Stimulated activated CD8-positive, alpha-beta memory T cell treated with anti-CD3 and anti-CD28 coated beads, Interleukin-7, amount 100 ng/mL, for 48 hours (primary cell): Measurements from ENCODE around the gene LCN15.
"Not testable (repeated sequence)": the region's sequence is repeated elsewhere in the genome, so short reads cannot be mapped to it uniquely, and the experiment has no call there.

ENCODE experiments used
- DNase-seq, 2 donors: peaks; one replicate each; pipeline ENCODE4 v3.0.0-alpha.2; 2020; ENCODE audit warnings: low read depth in 1 of 2; ENCODE audit errors: extremely low read depth in 1 of 2

LCN15 gene, protein sequence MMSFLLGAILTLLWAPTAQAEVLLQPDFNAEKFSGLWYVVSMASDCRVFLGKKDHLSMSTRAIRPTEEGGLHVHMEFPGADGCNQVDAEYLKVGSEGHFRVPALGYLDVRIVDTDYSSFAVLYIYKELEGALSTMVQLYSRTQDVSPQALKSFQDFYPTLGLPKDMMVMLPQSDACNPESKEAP

DNA sequence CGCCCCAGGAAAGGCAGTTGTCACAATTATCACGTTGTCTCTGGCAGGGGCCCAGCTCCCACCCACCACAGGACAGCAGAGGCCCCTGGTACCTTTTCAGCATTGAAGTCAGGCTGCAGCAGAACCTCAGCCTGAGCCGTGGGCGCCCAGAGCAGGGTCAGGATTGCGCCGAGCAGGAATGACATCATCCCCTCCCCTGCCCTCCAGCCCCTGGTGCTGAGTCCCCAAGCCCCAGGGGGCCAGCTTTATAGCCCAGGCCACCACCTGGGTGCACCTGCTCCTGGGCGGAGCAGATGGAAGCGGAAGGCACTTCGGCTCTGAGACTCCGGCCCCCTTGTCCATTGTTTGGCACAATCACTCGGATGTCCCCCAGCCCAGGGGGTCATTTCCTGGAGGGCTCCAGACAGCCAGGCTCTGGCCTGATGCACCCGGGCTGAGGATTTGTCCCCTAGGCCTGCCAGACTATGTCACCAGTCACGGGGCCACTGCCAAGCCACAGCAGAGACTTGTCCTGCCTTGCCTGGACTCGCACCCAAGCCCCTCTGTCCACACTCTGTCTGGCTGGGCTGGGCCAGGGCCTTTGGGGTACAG, at the start of gene LCN15:
LCN15 (minus strand) TSS at position 218 of the 591 bp plus-strand sequence; CDS start at position 188, 30 bp downstream.
- no peak for DNase-seq

- no peak for DNase-seq
Measured at GRCh38 chr9:136808806-136809158, 44.5 kb upstream of the LCN15 start.

- DNase-seq, result no peak
Measured at GRCh38 chr9:136808075-136808805, 43.9 kb upstream of the LCN15 start.

- peak; percentile 65 to 71 for DNase-seq
Measured at GRCh38 chr9:136807281-136808074, 43.2 kb upstream of the LCN15 start, which contains the start of gene RABL6. Gene RABL6 (plus strand): TSS chr9:136807948. CDS start chr9:136808197, 249 bp downstream.

- no peak for DNase-seq
Measured at GRCh38 chr9:136806631-136807201, 42.4 kb upstream of the LCN15 start.

DNA sequence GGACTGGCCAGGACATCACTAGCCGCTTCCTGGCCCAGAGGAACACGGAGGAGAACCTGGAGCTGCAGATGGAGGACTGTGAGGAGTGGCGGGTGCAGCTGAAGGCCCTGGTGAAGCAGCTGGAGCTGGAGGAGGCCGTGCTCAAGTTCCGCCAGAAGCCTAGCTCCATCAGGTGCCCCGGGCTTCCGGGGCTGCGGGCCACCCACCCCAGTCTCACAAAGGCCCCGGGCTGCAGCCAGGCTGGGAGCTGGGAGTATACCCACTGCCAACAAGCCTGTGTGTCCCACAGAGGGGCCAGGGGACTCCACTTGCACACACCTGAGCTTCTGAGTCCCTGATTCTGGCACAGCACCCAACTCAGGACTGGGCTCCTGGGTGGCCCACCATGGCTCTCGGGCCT, 41.7 kb upstream of the LCN15 start:
- DNase-seq, result no peak

DNA sequence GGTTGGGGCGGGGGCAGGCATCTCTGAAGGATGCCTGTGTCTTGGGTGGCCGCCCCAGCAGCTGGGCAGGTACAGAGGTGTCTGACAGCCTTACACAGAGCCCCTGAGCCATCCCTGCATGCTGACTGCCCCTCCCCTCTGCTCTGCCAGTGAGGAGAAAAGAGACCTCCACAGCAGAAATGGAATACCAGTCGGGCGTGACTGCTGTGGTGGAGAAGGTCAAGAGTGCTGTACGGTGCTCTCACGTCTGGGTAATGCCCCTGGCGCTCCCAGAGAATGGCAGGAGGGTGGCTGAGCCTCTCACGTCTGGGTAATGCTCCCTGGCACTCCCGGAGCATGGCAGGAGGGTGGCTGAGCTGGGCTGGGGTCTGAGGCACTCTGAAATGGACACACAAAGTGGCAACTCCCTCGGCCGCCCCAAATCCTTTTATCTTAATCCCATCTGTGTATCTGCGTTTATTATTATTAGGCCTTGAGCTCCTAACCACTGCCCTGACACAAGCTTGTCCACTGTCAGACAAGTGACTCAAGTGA, 41.0 kb upstream of the LCN15 start:
- no peak for DNase-seq

GRCh38 chr9:136804509-136805206, 40.3 kb upstream of the LCN15 start:
- DNase-seq, result no peak

GRCh38 chr9:136803551-136804508, 39.5 kb upstream of the LCN15 start:
- DNase-seq, result no peak

GRCh38 chr9:136803009-136803550, 38.8 kb upstream of the LCN15 start:
- DNase-seq, result not testable (repeated sequence)

- no peak for DNase-seq
Measured at GRCh38 chr9:136802321-136802720, 38.0 kb upstream of the LCN15 start.

DNA sequence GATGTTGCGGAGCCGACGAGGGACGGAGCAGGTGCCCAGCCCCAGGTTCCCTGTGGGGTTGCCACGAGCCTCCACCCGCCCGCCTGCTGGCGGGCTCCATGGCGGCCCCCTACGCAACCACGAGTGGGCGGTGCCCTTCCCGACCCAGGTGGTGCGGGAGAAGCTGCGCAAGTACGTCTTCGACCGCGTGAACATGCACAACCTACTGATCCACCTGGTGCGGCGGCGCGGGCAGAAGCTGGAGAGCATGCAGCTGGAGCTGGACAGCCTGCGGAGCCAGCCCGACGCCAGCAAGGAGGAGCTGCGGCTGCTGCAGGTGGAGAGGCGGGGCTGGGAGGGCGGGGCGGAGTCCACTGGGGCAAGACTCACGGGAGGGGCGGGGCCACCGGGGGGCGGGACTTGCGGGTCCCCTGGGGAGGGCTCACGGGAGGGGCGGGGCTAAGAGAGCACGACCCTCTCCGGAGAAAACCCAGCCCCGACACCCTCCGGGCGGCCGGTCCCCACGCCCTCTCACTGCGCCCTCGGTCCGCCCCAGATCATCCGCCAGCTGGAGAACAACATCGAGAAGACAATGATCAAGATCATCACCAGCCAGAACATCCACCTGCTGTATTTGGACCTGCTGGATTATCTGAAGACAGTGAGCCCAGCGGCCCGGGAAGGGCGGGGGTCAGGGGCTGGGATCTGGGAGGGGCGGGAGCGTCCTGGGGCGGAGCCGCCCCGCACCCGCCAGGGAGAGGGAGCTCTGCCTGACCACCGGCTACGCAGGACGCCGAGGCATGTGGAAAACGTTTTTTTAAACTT, 35.7 kb upstream of the LCN15 start:
- peak; percentile 77 to 85 for DNase-seq

GRCh38 chr9:136799079-136799853, 34.9 kb upstream of the LCN15 start:
- DNase-seq, result no peak

- no peak for DNase-seq
Measured at GRCh38 chr9:136798708-136799078, 34.4 kb upstream of the LCN15 start.

DNA sequence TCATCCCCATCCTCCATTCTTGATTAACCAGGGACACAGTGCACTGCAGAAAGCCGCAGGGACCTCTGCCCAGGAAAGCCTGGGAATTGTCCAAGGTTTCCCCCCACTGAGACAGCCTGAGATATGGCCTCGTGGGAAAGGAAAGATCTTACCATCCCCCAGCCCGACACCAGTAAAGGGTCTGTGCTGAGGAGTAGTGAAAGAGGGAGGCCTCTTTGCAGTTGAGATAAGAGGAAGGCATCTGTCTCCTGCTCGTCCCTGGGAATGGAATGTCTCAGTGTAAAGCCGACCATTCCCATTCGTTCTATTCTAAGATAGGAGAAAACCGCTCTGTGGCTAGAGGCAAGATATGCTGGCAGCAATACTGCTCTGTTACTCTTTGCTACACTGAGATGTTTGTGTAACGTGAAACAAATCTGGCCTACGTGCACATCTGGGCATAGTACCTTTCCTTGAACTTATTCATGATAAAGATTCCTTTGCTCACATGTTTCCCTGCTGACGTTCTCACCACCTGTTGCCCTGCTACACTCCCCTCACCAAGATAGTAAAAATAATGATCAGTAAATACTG, 32.5 kb upstream of the LCN15 start:
- not testable (repeated sequence) for DNase-seq

DNA sequence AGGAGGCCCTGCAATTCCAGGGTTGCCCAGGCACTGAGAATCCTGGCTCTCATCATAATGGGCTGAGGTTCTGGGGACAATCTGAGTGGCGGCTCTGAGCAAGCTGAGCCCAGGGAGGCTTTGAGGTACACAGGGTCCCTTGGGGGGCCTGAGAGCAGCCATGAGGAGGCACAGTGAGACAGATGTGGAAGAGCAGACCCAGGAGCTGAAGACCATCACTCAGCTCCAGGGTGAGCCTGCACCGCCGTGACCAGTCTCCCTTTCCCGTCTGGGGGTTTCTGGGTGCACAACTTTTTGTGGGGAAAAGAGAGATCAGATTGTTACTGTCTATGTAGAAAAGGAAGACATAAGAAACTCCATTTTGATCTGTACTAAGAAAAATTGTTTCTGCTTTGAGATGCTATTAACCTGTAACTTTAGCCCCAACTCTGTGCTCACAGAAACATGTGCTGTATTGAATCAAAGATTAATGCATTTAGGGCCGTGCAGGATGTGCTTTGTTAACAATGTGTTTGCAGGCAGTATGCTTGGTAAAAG, 32.0 kb upstream of the LCN15 start, which contains the start of gene CCDC183:
CCDC183 (plus strand) TSS at position 101 of the 537 bp plus-strand sequence; CDS start at position 161, 60 bp downstream.
- DNase-seq, result no peak

DNA sequence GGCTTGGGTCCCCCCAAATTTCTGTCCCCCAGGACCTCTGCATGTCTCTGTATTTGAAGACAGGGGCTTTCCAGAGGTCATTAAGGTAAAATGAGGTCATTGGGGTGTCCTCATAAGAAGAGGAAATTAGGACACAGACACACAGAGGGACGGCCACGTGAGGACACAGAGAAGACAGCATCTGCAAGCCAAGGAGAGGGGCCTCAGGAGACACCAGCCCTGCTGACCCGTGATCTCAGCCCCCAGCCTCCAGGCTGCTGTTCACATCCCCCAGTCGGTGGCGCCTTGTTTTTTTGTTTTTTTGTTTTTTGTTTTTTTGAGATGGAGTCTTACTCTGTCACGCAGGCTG, 30.7 kb upstream of the LCN15 start:
- DNase-seq, result no peak
